ACC112 (cell line): ENCODE data around the gene UACA.

Experiments
- H2AFZ ChIP-seq: fragments of 200-600 bp; sonication (generic); one replicate; pipeline ENCODE4 v1.6.0; 2017; ENCODE audit warnings: antibody characterized with exemption, low read length; ENCODE audit not compliant: unreplicated experiment
- H3K27ac ChIP-seq: fragments of 200-600 bp; sonication (generic); 2 replicates; pipeline ENCODE4 v1.5.1; 2014; ENCODE audit warnings: low read depth, mild to moderate bottlenecking, antibody characterized with exemption, low read length, moderate library complexity
- H3K27me3 ChIP-seq: fragments of 200-600 bp; sonication (generic); 2 replicates; pipeline ENCODE4 v1.6.1; 2014; ENCODE audit warnings: mild to moderate bottlenecking, antibody characterized with exemption, low read length, moderate library complexity, mixed read lengths; ENCODE audit not compliant: insufficient read depth
- H3K36me3 ChIP-seq: fragments of 200-600 bp; sonication (generic); 2 replicates; pipeline ENCODE4 v1.6.1; 2016; ENCODE audit warnings: mild to moderate bottlenecking, antibody characterized with exemption, low read length, moderate library complexity, mixed read lengths; ENCODE audit not compliant: insufficient read depth
- H3K4me1 ChIP-seq: fragments of 200-600 bp; sonication (generic); one replicate; pipeline ENCODE4 v1.6.1; 2016; ENCODE audit warnings: low read length, mixed read lengths; ENCODE audit not compliant: insufficient read depth, unreplicated experiment, control insufficient read depth
- H3K4me3 ChIP-seq: fragments of 200-600 bp; sonication (generic); 2 replicates; pipeline ENCODE4 v1.5.1; 2014; ENCODE audit warnings: mild to moderate bottlenecking, low read depth, low read length
- H3K79me2 ChIP-seq: fragments of 200-600 bp; sonication (generic); one replicate; pipeline ENCODE4 v1.6.0; 2016; ENCODE audit warnings: low read length; ENCODE audit not compliant: control insufficient read depth, unreplicated experiment, insufficient read depth

UACA gene

DNA sequence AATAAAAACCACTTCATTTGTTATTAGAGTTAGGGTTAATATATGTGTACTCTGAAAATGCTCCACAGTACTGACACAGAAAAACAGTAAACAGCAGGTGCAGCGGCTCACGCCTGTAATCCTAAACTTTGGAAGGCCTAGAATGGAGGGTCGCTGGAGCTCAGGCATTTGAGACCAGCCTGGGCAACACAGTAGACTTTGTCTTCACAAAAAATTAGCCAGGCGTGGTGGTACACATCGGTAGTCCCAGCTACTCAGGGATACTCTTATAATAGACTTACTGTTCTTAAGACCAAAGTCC lies 40.3 kb downstream of the UACA start:
- peaks cover 3% of the 10 kb centered on the region for H3K36me3 ChIP-seq
- H3K79me2 ChIP-seq, result peaks cover 79% of the 10 kb centered on the region
- H2AFZ ChIP-seq, result no peak overlapping the region
- H3K4me1 ChIP-seq, result peaks cover 15% of the 10 kb centered on the region
- no peaks in the 10 kb centered on the region for H3K27me3 ChIP-seq
- no peak overlapping the region for H3K27ac ChIP-seq
- H3K4me3 ChIP-seq, result no peak overlapping the region

DNA sequence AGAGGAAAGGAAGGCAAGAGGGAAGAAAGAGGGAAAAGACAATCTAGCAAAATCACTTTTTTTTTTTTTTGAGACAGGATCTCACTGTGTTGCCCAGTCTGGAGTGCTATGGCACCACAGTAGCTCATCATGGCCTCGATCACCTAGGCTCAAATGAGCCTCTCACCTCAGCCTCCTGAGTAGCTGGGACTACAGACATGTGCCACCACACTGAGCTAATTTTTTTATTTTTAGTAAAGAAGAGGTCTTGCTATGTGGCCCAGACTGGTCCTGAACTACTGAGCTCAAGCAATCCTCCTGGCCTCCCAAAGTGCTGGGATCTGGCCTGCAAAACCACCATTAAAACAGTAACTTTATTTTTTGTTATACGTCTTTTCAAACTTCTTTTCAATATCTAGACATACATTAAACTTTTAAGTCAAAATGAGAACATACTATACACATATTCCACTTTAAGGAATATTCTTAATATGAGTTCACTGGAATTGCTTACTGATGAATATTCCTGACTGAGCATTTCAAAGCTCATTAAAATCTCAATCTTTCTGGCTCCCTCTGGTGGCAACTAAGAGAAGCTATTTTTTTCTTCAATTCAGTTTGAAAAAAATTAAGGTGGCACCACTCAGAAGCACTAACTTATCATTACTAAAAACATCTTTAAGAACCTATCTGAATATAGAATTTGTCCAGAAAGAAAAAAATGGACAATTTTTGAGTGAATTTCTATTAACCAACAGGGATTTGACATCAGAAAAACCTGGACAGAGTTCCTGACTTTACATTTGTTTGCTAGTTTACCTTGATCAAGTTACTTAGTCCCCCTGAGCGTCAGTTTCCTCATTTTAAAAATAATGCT lies 40.9 kb downstream of the UACA start:
- H3K36me3 ChIP-seq, result peaks cover 5% of the 10 kb centered on the region
- no peak overlapping the region for H3K4me3 ChIP-seq
- H3K4me1 ChIP-seq, result peaks cover 17% of the 10 kb centered on the region
- H2AFZ ChIP-seq, result no peak overlapping the region
- no peak overlapping the region for H3K27ac ChIP-seq
- H3K79me2 ChIP-seq, result peaks cover 78% of the 10 kb centered on the region
- no peaks in the 10 kb centered on the region for H3K27me3 ChIP-seq

DNA sequence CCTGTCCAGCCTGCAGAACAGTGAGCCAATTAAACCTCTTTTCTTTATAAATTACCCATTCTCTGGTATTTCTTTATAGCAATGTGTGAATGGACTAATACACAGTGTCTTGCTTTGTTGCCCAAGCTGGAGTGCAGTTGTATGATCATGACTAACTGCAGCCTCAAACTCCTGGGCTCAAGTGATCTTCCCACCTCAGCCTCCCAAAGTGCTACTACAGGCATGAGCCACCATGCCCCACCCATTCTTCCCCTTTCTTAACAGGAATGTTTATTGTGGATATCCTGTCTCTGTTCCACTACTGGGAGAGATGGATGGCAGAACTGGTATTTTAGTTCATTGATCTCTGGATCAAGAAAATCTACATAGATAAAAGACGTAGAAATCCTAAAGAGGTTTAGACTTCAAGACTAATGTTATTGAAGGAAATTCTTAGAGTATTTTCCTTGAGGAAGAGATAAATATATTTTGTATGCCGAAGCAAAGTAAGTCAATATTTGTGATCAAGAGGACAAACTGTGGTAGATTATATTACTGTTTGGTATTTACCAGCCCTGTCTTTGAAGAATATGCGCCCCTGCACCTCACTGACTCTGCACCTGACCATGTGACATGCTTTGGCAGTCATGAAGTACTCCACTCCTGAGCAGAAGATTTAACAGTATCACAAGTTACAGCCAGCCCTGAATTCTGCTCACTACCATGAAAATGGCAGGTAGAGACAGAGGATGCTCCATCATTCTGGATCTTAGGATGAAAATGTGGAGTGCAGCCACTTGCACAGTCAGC lies 42.9 kb downstream of the UACA start:
- H3K4me1 ChIP-seq, result peaks cover 24% of the 10 kb centered on the region
- no peak overlapping the region for H3K27ac ChIP-seq

DNA sequence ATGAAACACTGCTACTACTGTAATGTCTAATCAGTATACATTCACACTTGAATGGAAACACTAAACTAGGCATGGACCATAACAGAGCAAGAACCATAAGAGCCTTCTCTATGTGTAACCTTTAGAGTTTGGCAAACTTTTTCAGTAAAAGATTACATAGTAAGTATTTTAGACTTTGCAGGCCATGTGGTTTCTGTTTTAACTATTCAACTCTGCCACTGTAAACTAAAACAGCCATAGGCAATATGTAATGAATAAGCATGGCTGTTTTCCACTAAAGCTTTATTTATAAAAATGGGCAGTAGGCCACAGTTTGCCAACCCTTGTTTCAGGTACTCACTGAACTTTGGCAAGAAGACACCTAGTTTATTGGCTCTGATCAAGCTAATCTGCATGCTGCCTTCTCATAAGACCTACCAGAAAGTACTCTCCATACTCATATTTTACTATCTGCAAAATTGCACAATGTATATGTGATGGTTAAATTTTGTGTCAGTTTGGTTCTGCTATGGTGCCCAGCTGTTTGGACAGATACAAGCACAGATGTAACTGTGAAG lies 46.0 kb downstream of the UACA start:
- no peaks in the 10 kb centered on the region for H3K27me3 ChIP-seq
- H2AFZ ChIP-seq, result no peak overlapping the region
- H3K4me3 ChIP-seq, result no peak overlapping the region
- H3K36me3 ChIP-seq, result peaks cover 8% of the 10 kb centered on the region; the same call in 1 of the 2 replicates
- peaks cover 79% of the 10 kb centered on the region for H3K79me2 ChIP-seq
- H3K4me1 ChIP-seq, result peaks cover 54% of the 10 kb centered on the region
- no peak overlapping the region for H3K27ac ChIP-seq

More for the DNA sequence above, 42.9 kb downstream of the UACA start:
- H3K36me3 ChIP-seq, result peaks cover 8% of the 10 kb centered on the region; the same call in 1 of the 2 replicates
- H3K27me3 ChIP-seq, result no peaks in the 10 kb centered on the region
- peaks cover 76% of the 10 kb centered on the region for H3K79me2 ChIP-seq
- no peak overlapping the region for H2AFZ ChIP-seq
- H3K4me3 ChIP-seq, result no peak overlapping the region

DNA sequence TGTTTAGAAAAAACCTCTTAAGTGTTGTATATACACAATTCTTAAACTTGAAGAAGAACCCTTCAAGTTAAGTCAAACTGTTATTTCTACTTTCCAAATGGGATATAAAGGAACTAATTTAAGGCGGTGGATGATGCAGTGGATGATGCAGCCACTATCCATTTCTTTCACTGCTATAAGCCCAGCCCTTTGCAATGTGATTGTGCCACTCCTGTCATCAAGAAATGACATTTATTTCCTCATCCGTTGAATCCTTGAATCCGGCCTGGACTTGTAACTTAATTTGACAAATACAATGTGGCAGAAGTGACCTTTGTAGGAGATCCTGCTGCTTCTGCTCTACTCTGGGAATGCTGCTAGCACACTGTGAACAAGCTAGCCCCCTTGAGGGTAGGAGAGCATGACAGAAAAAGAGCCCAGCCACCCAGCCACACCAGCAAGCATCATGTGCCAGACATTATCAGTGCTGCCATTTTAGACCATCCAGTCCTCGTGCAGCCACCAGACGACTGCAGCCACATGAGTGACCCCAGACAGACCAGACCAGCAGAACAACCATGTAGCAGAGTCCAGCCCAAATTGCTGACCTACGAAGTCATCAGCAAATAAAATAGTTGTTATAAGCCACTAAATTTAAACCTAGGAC lies 47.4 kb downstream of the UACA start:
- Histone ChIP-seq H3K36me3 (peaks cover 8% of the 10 kb centered on the region; the same call in 1 of the 2 replicates), H3K27me3 (no peaks in the 10 kb centered on the region), H3K4me1 (peaks cover 56% of the 10 kb centered on the region), H3K27ac (no peak overlapping the region), H3K4me3 (no peak overlapping the region), H3K79me2 (peaks cover 84% of the 10 kb centered on the region), H2AFZ (no peak overlapping the region)

DNA sequence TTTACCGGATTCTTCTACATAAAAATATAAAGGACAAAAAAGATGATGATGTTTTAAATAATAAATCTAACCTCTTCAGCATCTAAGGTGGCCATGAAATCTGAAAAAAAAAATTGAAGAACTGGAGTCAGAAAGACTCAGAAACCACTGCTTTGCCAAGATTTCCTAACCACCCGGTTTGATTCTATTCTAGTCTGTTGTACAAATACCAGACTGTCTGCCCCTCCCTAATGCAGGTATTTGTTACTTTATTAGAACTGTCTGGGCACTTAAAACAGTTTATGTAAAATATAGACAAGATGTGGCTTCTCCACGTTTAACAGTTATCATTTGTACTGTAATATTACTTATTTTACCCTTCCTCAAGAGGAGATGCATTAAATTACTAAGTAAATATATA lies 48.8 kb downstream of the UACA start:
- H3K4me3 ChIP-seq, result peak overlapping the region; percentile 30
- H3K36me3 ChIP-seq, result 0 out of 2 replicates have a peak, but pooled peaks cover 5% of the 10 kb centered on the region
- H3K27ac ChIP-seq, result peak overlapping the region; percentile 62
- H3K27me3 ChIP-seq, result no peaks in the 10 kb centered on the region
- peaks cover 49% of the 10 kb centered on the region for H3K4me1 ChIP-seq
- H3K79me2 ChIP-seq, result peaks cover 83% of the 10 kb centered on the region
- H2AFZ ChIP-seq, result no peak overlapping the region

DNA sequence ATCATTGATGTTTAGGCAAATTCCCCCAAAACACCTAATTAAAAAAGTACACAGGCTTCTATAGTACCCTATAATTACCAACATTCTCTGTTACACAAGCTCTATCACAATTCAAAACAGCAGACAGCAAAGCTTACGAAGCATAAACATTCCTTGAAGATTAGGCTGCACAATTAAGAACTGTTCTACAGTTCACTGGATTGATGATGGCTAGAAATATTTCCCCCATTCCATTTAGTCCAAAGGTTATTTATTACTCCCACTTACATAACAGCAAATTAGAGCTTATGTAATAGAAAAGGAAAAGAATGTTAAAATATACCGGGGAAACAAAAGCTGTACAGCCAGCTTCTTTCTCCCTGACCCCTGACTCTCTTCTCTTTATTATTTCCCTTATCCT lies 49.3 kb downstream of the UACA start:
- Histone ChIP-seq H3K4me1 (peaks cover 49% of the 10 kb centered on the region), H3K27me3 (no peaks in the 10 kb centered on the region), H2AFZ (no peak overlapping the region), H3K4me3 (peak overlapping the region; percentile 30), H3K36me3 (0 out of 2 replicates have a peak, but pooled peaks cover 5% of the 10 kb centered on the region), H3K27ac (peak overlapping the region; percentile 62), H3K79me2 (peaks cover 79% of the 10 kb centered on the region)

DNA sequence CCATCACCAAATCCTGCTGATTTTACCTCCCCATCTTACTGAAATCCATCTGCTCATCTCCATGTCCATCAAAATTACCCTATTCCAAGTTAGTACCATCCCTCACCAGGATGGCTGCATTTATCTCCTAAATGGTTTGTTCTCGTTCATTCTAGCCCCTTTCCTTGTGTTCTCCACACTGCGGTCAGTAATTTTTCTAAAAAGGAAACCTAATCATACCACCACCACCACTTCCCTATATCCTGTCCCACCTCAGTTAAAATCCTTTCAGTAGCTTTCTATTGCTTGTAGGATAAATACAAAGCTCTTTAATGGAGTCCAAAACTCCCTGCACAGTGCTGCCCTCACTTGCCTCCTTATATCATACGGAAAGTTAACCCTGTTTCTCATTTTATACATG lies 51.1 kb downstream of the UACA start:
- Histone ChIP-seq H3K4me3 (no peak overlapping the region), H2AFZ (no peak overlapping the region), H3K79me2 (peaks cover 77% of the 10 kb centered on the region), H3K27ac (no peak overlapping the region), H3K27me3 (no peaks in the 10 kb centered on the region), H3K4me1 (peaks cover 45% of the 10 kb centered on the region), H3K36me3 (peaks cover 9% of the 10 kb centered on the region; the same call in 1 of the 2 replicates)

DNA sequence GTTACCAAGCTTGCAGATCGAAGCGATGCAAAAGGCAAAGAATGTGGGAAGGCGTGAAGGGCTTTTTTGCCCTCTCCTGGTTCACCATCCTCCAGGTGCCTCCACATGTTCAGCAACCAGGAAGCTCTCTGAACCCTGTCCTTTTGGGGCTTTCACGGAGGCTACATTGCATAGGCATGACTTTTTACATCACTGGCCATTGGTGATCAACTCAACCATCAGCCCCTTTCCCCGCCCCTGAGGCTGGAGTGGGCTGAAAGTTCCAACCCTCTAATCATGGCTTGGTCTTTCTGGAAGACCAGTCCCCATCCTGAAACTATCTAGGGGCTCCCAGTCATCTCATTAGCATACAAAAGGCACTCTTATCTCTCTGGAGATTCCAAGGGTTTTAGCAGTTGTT lies 52.6 kb downstream of the UACA start:
- peaks cover 37% of the 10 kb centered on the region for H3K4me1 ChIP-seq
- H3K4me3 ChIP-seq, result no peak overlapping the region
- no peak overlapping the region for H2AFZ ChIP-seq
- peaks cover 11% of the 10 kb centered on the region; the same call in 1 of the 2 replicates for H3K36me3 ChIP-seq
- no peaks in the 10 kb centered on the region for H3K27me3 ChIP-seq
- peaks cover 80% of the 10 kb centered on the region for H3K79me2 ChIP-seq
- H3K27ac ChIP-seq, result no peak overlapping the region

DNA sequence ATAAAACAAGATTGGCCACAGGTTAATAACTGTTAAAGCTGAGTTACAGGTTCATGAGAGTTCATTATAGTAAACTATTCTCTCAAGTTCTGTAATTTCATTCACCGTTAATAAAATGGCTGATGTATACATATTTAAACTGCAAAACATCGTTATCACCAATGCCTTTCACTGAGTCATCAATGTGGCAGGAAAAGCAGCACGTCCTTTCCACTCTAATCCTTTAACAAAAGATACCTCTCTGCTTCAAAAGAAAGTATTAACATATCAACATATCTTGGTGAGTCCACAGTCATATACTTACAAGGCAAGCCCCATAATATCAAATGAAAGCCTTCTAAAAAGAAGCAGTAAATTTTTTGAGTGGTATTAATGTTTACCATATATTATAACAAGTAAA lies 54.5 kb downstream of the UACA start:
- no peak overlapping the region for H3K4me3 ChIP-seq

More for the DNA sequence above, 54.5 kb downstream of the UACA start:
- Histone ChIP-seq H3K79me2 (peaks cover 79% of the 10 kb centered on the region), H2AFZ (no peak overlapping the region), H3K27ac (no peak overlapping the region), H3K4me1 (peaks cover 25% of the 10 kb centered on the region), H3K27me3 (no peaks in the 10 kb centered on the region), H3K36me3 (peaks cover 11% of the 10 kb centered on the region; the same call in 1 of the 2 replicates)
